ENCODE measurements around the gene ACTC1.

ACTC1 gene

DNA sequence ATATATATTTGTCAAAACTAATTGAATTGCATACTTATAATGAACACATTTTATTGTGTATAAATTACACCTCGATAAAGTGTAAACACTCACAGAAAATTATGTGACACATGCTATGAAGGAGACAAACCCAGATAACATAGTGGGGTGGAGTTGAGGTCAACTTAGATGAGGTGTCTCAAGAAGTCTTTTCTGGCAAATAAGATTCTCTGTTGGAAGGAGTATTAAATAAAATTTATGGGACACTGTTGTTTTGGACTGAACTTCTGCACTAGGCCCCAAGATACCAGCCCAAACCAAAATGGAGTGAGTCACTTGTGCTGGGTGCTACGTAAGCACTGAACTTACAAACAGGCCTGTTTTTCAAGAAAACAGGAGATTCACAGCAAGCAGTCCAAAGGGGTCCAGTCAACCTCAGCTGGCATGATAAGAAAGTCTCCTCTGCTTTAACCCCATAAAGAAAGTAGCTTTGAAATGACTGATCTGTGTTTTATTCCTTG, 18.7 kb downstream of the ACTC1 start:
- TF ChIP-seq, protein P1, sequence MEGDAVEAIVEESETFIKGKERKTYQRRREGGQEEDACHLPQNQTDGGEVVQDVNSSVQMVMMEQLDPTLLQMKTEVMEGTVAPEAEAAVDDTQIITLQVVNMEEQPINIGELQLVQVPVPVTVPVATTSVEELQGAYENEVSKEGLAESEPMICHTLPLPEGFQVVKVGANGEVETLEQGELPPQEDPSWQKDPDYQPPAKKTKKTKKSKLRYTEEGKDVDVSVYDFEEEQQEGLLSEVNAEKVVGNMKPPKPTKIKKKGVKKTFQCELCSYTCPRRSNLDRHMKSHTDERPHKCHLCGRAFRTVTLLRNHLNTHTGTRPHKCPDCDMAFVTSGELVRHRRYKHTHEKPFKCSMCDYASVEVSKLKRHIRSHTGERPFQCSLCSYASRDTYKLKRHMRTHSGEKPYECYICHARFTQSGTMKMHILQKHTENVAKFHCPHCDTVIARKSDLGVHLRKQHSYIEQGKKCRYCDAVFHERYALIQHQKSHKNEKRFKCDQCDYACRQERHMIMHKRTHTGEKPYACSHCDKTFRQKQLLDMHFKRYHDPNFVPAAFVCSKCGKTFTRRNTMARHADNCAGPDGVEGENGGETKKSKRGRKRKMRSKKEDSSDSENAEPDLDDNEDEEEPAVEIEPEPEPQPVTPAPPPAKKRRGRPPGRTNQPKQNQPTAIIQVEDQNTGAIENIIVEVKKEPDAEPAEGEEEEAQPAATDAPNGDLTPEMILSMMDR (IDR thresholded peaks at IDR 0.05; ENCODE audit: borderline replicate concordance, insufficient read depth, low read depth, low read length), result no peak
- H3K4me3 ChIP-seq (ENCODE audit: low read depth, low read length), result no peak overlapping the region

GRCh38 chr15:34773917-34774316, 21.4 kb downstream of the ACTC1 start:
- H3K4me3 ChIP-seq (ENCODE audit: low read depth, low read length), result no peak overlapping the region
- TF ChIP-seq, protein P1 (IDR thresholded peaks at IDR 0.05; ENCODE audit: borderline replicate concordance, insufficient read depth, low read depth, low read length), result no peak

DNA sequence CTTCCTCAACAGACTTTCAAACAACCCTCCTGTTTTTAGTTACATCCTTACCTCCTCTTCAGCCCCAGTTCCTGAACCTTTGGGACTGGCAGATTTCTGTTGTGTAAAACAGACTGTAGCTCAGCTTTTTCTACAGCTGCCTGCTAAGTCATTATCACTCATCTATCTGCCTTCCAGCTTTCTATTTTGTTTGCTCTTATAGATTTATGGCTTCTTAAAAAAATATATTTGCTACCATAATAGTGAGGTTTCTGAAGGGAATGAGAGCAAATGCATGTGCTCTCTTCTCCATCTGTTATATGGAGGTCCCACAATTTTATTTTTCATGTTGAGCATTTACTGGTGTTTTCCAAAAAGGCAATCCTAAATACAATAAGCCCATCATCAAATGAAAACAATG, 22.3 kb downstream of the ACTC1 start:
- H3K4me3 ChIP-seq (ENCODE audit: low read depth, low read length), result no peak overlapping the region
- TF ChIP-seq, protein P1 (IDR thresholded peaks at IDR 0.05; ENCODE audit: borderline replicate concordance, insufficient read depth, low read depth, low read length), result no peak

DNA sequence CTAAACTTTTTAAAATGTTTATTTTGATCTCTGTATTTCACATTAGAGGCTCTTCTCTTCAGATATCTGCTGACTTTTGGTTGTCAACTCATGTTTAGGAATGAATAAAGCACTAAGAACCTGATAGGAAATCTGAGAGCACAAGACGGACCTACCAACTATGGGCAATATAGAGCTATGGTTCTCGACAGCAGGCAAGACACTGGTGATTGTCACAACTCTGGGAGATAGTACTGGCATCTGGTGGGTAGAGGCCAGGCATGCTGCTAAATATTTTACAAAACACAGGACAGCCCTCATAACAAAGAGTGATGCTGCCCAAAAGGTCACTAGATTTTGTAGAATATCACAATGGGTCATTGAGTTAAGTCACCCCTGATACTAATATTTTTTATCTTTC, 23.0 kb downstream of the ACTC1 start:
- no peak overlapping the region for H3K4me3 ChIP-seq (ENCODE audit: low read depth, low read length)
- TF ChIP-seq, protein P1 (IDR thresholded peaks at IDR 0.05; ENCODE audit: borderline replicate concordance, insufficient read depth, low read depth, low read length), result no peak

DNA sequence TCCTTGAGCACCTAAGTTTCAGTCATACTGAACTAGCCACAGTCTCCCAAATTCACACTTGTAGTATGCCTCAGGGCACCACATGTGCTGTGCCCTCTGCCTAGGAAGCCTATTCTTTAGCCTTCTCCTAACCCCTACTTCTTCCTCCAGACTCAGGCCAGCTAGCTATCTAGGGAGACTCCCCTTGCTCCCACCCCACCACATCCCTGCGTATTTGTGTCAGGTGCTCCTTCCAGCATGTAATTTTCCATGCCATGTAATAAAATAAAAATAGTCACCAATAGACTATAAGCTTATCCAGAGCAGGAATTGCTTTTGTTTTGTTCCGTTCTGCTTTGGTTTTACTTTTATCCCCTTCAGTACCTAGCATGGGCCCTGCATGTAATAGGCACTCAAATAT, 25.6 kb downstream of the ACTC1 start:
- no peak overlapping the region for H3K4me3 ChIP-seq (ENCODE audit: low read depth, low read length)
- TF ChIP-seq, protein P1 (IDR thresholded peaks at IDR 0.05; ENCODE audit: borderline replicate concordance, insufficient read depth, low read depth, low read length), result no peak

GRCh38 chr15:34768530-34768929, 26.8 kb downstream of the ACTC1 start:
- TF ChIP-seq, protein P1 (IDR thresholded peaks at IDR 0.05; ENCODE audit: borderline replicate concordance, insufficient read depth, low read depth, low read length), result no peak

DNA sequence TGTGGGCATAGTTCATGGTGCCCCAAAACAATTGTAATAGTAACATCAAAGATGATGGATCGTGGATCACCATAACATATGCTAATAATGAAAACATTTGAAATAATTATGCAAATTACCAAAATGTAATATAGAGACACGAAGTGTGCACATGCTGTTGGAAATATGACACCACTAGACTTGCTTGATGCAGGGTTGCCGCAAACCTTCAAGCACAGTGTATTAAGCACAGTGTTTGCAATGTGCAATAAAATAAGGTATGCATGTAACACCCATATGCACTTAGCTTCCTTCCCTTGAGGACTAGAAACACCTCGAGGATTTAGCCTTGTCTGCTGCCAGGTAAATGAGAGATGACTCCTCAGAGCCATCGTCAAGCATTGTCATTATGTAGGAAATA, 29.6 kb downstream of the ACTC1 start:
- no peak overlapping the region for H3K4me3 ChIP-seq (ENCODE audit: low read depth, low read length)
- TF ChIP-seq, protein P1 (IDR thresholded peaks at IDR 0.05; ENCODE audit: borderline replicate concordance, insufficient read depth, low read depth, low read length), result no peak

More at GRCh38 chr15:34768530-34768929, 26.8 kb downstream of the ACTC1 start:
- no peak overlapping the region for H3K4me3 ChIP-seq (ENCODE audit: low read depth, low read length)
